A549 (cell line): ENCODE measurements around the gene NCOR2. TPM values are rescaled to one million over a fixed set of nuclear protein-coding genes. Genes with fewer than 3 reads are reported as not detected.

Experiments used
- ATAC-seq, 2 experiments: fragments of 200-7000 bp in 1 of 2; fragments of >200 bp in 1 of 2; cut with Nextera tagmentation in 1 of 2; cut with Tn5 transposase in 1 of 2; 3 replicates each; pipeline versions ENCODE4 v1.8.0 to v1.9.1; 2018 to 2020; ENCODE audit warnings: mild to moderate bottlenecking in 1 of 2, moderate library complexity in 1 of 2
- CTCF ChIA-PET: fragments of 300-600 bp; sonication (Branson Sonifier 250); formaldehyde crosslinking; extraction: SDS; loops from one replicate; lab custom pipeline; 2021; ENCODE audit warnings: antibody characterized with exemption, inconsistent platforms; lab: Yijun Ruan, JAX
- POLR2A ChIA-PET: fragments of 350-600 bp; formaldehyde crosslinking; extraction: SDS; loops from one replicate; lab custom pipeline; 2021; ENCODE audit warnings: antibody characterized with exemption, inconsistent platforms; lab: Yijun Ruan, JAX
- DNase-seq, 2 experiments: peaks; one replicate each; pipeline versions ENCODE4 v3.0.0 to v3.0.0-alpha.2; 2011 to 2016; ENCODE audit warnings: low read depth in 1 of 2, low spot score in 1 of 2
- FAIRE-seq: peaks from 2 replicates; lab custom pipeline; 2011; peaks lifted over from hg19 to GRCh38; lab: Jason Lieb, UNC
- H3K27ac ChIP-seq, 2 experiments: fragments of >200 bp; sonication (Bioruptor Twin); formaldehyde crosslinking; 3 replicates each; pipeline ENCODE4 v1.5.1; 2016 to 2017
- H3K4me1 ChIP-seq: fragments of >200 bp; sonication (Bioruptor Twin); formaldehyde crosslinking; 3 replicates; pipeline ENCODE4 v1.6.1; 2016
- H3K4me2 ChIP-seq: fragments of >200 bp; sonication (Bioruptor Twin); formaldehyde crosslinking; 3 replicates; pipeline ENCODE4 v1.6.1; 2016
- H3K4me3 ChIP-seq: fragments of >200 bp; sonication (Bioruptor Twin); formaldehyde crosslinking; 3 replicates; pipeline ENCODE4 v1.5.1; 2016
- H3K9me3 ChIP-seq: fragments of >200 bp; sonication (Bioruptor Twin); formaldehyde crosslinking; 3 replicates; pipeline ENCODE4 v1.6.1; 2016
- BHLHE40 ChIP-seq: IDR thresholded peaks from 2 replicates; pipeline ENCODE4 v1.6.1; 2012; ENCODE audit warnings: low read depth, low read length, inconsistent platforms
- CBX2 ChIP-seq: fragments of 200-600 bp; sonication (generic); IDR thresholded peaks from 2 replicates; pipeline ENCODE4 v1.6.1; 2016; ENCODE audit warnings: low read depth, mild to moderate bottlenecking, borderline replicate concordance
- EHMT2 ChIP-seq: fragments of 200-600 bp; sonication (generic); IDR thresholded peaks from 2 replicates; pipeline ENCODE4 v1.6.1; 2016; ENCODE audit warnings: antibody characterized with exemption, low read depth, mild to moderate bottlenecking, moderate library complexity
- FOSB ChIP-seq: fragments of 250-450 bp; sonication (Bioruptor Pico); IDR thresholded peaks from 2 replicates; pipeline ENCODE4 v1.5.0; 2020; ENCODE audit warnings: mild to moderate bottlenecking, moderate library complexity
- FOXS1 ChIP-seq: fragments of 250-450 bp; sonication (Bioruptor Pico); IDR thresholded peaks from 2 replicates; pipeline ENCODE4 v1.5.0; 2020; ENCODE audit warnings: mild to moderate bottlenecking, moderate library complexity
- HOXA7 ChIP-seq: fragments of 250-450 bp; sonication (Bioruptor Pico); IDR thresholded peaks from 2 replicates; pipeline ENCODE4 v1.5.0; 2020; ENCODE audit warnings: mild to moderate bottlenecking, moderate library complexity
- JUN ChIP-seq, 2 experiments: fragments of >200 bp; sonication (Bioruptor Twin); formaldehyde crosslinking; IDR thresholded peaks; 2 replicates in 1 of 2; 3 replicates in 1 of 2; pipeline ENCODE4 v1.6.1; 2016 to 2017
- KDM1A ChIP-seq: fragments of 200-600 bp; sonication (generic); IDR thresholded peaks from 2 replicates; pipeline ENCODE4 v1.6.1; 2016; ENCODE audit warnings: low read depth, mild to moderate bottlenecking
- MAZ ChIP-seq: fragments of 150-350 bp; IDR thresholded peaks from 2 replicates; pipeline ENCODE4 v1.6.1; 2014; ENCODE audit warnings: antibody characterized with exemption, low read depth, low read length, borderline replicate concordance
- MYC ChIP-seq: IDR thresholded peaks from 2 replicates; pipeline ENCODE4 v1.6.1; 2012; ENCODE audit warnings: mild to moderate bottlenecking, inconsistent platforms, low read length, improper control_type of control experiment, borderline replicate concordance
- NFE2L2 ChIP-seq: fragments of 150-350 bp; conservative IDR thresholded peaks from 2 replicates; pipeline ENCODE4 v1.6.1; 2014; ENCODE audit warnings: low read length
- NR3C1 ChIP-seq: fragments of >200 bp; sonication (Bioruptor Twin); formaldehyde crosslinking; IDR thresholded peaks from 3 replicates; pipeline ENCODE4 v1.6.1; 2017
- RAD21 ChIP-seq, 2 experiments: fragments of >200 bp in 1 of 2; sonication (Bioruptor Twin) in 1 of 2; formaldehyde crosslinking in 1 of 2; IDR thresholded peaks in 1 of 2; conservative IDR thresholded peaks in 1 of 2; 2 replicates in 1 of 2; 3 replicates in 1 of 2; pipeline ENCODE4 v1.6.1; 2012 to 2018; ENCODE audit warnings: inconsistent platforms in 1 of 2
- RARB ChIP-seq: fragments of 250-450 bp; sonication (Bioruptor Pico); IDR thresholded peaks from 2 replicates; pipeline ENCODE4 v1.8.0; 2021; ENCODE audit warnings: mild to moderate bottlenecking, moderate library complexity
- RCOR1 ChIP-seq: fragments of 150-350 bp; IDR thresholded peaks from 2 replicates; pipeline ENCODE4 v1.6.1; 2014; ENCODE audit warnings: antibody characterized with exemption, low read length, low read depth
- SMC3 ChIP-seq: fragments of >200 bp; sonication (Bioruptor Twin); formaldehyde crosslinking; IDR thresholded peaks from 3 replicates; pipeline ENCODE4 v1.6.1; 2018; ENCODE audit warnings: inconsistent platforms
- SREBF2 ChIP-seq: fragments of 450-650 bp; IDR thresholded peaks from 2 replicates; pipeline ENCODE4 v1.6.1; 2014; ENCODE audit warnings: mild to moderate bottlenecking, moderate library complexity
- ZFP36 ChIP-seq: fragments of 450-650 bp; IDR thresholded peaks from 2 replicates; pipeline ENCODE4 v1.6.1; 2014; ENCODE audit warnings: borderline replicate concordance; ENCODE audit not compliant: partially characterized antibody
- ZNF302 ChIP-seq: fragments of 250-450 bp; sonication (Bioruptor Pico); IDR thresholded peaks from 2 replicates; pipeline ENCODE4 v1.9.0; 2021; ENCODE audit warnings: inconsistent platforms, mild to moderate bottlenecking, moderate library complexity
- ZSCAN20 ChIP-seq: fragments of 250-450 bp; sonication (Bioruptor Pico); IDR thresholded peaks from 2 replicates; pipeline ENCODE4 v1.8.0; 2022; ENCODE audit warnings: mild to moderate bottlenecking, moderate library complexity
- WGBS: methylation state at CpG from one replicate; pipeline ENCODE4 v1.1.6; 2017; ENCODE audit errors: missing lambda C conversion rate; 5-methylcytosine and 5-hydroxymethylcytosine counted together
- polyA plus RNA-seq, 4 experiments: library from polyadenylated mRNA; depleted of rRNA in 3 of 4; stranded (reverse); fragments of >200 nt; fragmentation: RNase III in 1 of 4; extraction: RNeasy Plus Mini Kit Qiagen cat#74134 plus additional on column Dnase treatment in 1 of 4; gene quantifications; 2 replicates in 3 of 4; 3 replicates in 1 of 4; pipeline ENCODE4 v1.2.3, GENCODE V29; 2011 to 2017
- TF ChIP-seq, protein P1 (sequence below): fragments of 250-450 bp; sonication (Bioruptor Pico); IDR thresholded peaks from 2 replicates; pipeline ENCODE4 v1.5.0; 2021; ENCODE audit warnings: mild to moderate bottlenecking, moderate library complexity, borderline replicate concordance
- TF ChIP-seq, protein P2 (sequence below): IDR thresholded peaks from 2 replicates; pipeline ENCODE4 v1.6.1; 2012
- TF ChIP-seq, protein P3 (sequence below): IDR thresholded peaks from 2 replicates; pipeline ENCODE4 v1.6.1; 2012
- TF ChIP-seq, protein P4 (sequence below): fragments of 450-650 bp; IDR thresholded peaks from 2 replicates; pipeline ENCODE4 v1.6.1; 2014; ENCODE audit warnings: antibody characterized with exemption

Gene NCOR2
- polyA plus RNA-seq, 2 of the 4 experiments (the other 2 are of a cell fraction) = 14.1 to 151 TPM

DNA sequence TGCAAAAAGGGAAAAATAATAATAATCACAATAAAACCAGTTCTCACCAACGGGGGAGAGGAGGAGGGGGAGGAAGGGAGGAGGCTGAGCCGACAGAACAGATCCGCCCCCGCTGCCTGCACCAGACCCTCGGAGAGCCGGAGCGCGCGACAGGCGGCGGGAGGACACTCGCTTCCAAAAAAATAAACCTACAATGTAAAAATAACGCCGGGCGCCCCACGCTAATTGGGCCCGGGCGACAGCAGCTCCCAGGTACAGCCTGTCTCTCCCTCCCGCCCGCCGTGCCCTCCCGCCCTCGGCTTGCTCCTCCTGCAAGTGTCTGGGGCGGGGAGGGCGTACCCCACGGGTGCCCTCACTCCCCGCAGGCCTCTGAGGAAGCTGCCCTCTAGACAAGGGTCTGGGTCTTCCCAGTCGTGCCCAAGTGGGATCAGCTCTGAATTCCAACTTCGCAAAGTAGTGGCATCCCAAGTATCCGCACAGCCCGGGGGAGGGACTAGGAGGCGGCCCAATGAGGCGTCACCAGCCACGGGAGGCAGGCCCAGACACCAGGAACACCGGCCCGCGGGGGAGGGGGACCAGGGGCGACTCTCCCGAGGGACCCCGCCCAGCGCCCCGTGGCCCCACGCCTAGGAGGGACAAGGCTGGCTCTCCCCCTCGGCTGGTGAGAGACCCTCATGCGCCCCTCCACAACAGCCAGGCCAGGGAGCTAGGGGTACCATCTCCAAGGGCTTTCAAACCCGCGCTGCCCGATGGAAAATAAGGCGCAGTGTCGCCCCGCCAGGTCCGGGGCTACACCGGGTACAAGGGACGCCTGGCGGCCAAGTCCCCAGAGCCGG, 1.0 kb downstream of the NCOR2 start (continued):
- TF ChIP-seq BHLHE40 (no peak), EHMT2 (no peak), KDM1A (0 out of 2 replicates have a peak, but pooled peaks have one; percentile 38), NR3C1 (no peak), JUN (IDR thresholded peaks at IDR 0.05) (0 out of 5 replicates have a peak, but pooled peaks of 1 of the 2 experiments have one; percentile 12), MYC (no peak)

DNA sequence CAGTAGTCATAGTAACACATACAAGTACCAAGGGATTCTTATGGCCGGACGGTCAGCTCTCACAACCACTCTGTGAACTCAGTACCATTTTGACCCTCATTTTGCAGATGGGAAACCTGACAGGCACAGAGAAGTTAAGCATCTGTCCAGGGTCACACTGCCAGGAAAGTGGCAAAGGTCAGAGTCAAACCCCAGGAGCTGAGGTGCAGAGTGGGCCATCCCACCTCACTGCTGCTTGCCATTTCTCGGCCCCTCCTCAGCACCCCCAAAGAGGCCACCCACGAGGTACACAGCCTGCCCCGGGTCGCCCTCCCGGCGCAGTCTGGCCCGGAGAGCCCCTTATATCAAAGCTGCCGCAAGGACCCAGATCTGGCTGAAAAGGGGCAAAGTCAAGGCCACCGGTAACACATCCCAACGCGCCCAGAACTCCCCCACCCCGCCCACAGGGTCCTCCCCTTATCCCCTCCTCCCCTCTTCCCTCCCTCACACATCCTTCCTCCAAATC, 1.7 kb downstream of the NCOR2 start:
- 24% methylated on average over 14 of the region's 14 CpGs for WGBS
- ChIA-PET CTCF (interaction anchor here (0.7 to 1.4 kb wide), 6 partner anchors 11 to 206 kb away, joined by 3 to 4 read pairs (median 3); no protein-coding TSS in a partner anchor), POLR2A (interaction anchor here (0.8 to 1.2 kb wide), 2 partner anchors 47 to 116 kb away, joined by 4 read pairs; no protein-coding TSS in a partner anchor)
- Histone ChIP-seq H3K4me1 (peaks cover 33% of the 10 kb centered on the region), H3K27ac (peak overlapping the region; percentile 89 to 99), H3K4me2 (peak overlapping the region; percentile 92), H3K4me3 (peak overlapping the region; percentile 92), H3K9me3 (no peaks in the 10 kb centered on the region)
- no peak for FAIRE-seq
- no peak for DNase-seq
- TF ChIP-seq SMC3 (no peak), MAZ (no peak), ZFP36 (no peak), FOSB (CRISPR knock-in tag) (no peak), ZSCAN20 (no peak), CBX2 (no peak), SREBF2 (no peak), NFE2L2 (no peak), RCOR1 (no peak), MYC (no peak), HOXA7 (CRISPR knock-in tag) (no peak), EHMT2 (no peak), FOXS1 (CRISPR knock-in tag) (no peak), RARB (CRISPR knock-in tag) (no peak), RAD21 (conservative IDR thresholded peaks at IDR 0.05 in 1 of 2, IDR thresholded peaks at IDR 0.05 in 1 of 2) (no peak), ZNF302 (CRISPR knock-in tag) (no peak)
- TF ChIP-seq, protein P1, sequence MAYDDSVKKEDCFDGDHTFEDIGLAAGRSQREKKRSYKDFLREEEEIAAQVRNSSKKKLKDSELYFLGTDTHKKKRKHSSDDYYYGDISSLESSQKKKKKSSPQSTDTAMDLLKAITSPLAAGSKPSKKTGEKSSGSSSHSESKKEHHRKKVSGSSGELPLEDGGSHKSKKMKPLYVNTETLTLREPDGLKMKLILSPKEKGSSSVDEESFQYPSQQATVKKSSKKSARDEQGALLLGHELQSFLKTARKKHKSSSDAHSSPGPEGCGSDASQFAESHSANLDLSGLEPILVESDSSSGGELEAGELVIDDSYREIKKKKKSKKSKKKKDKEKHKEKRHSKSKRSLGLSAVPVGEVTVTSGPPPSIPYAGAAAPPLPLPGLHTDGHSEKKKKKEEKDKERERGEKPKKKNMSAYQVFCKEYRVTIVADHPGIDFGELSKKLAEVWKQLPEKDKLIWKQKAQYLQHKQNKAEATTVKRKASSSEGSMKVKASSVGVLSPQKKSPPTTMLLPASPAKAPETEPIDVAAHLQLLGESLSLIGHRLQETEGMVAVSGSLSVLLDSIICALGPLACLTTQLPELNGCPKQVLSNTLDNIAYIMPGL = no peak
- TF ChIP-seq, protein P2, sequence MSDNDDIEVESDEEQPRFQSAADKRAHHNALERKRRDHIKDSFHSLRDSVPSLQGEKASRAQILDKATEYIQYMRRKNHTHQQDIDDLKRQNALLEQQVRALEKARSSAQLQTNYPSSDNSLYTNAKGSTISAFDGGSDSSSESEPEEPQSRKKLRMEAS = no peak; the same call in 1 of the 2 replicates
- TF ChIP-seq, protein P3, sequence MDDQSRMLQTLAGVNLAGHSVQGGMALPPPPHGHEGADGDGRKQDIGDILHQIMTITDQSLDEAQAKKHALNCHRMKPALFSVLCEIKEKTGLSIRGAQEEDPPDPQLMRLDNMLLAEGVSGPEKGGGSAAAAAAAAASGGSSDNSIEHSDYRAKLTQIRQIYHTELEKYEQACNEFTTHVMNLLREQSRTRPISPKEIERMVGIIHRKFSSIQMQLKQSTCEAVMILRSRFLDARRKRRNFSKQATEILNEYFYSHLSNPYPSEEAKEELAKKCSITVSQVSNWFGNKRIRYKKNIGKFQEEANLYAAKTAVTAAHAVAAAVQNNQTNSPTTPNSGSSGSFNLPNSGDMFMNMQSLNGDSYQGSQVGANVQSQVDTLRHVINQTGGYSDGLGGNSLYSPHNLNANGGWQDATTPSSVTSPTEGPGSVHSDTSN = no peak
- TF ChIP-seq, protein P4, sequence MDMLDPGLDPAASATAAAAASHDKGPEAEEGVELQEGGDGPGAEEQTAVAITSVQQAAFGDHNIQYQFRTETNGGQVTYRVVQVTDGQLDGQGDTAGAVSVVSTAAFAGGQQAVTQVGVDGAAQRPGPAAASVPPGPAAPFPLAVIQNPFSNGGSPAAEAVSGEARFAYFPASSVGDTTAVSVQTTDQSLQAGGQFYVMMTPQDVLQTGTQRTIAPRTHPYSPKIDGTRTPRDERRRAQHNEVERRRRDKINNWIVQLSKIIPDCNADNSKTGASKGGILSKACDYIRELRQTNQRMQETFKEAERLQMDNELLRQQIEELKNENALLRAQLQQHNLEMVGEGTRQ = no peak
- no peak; a peak in 1 of 6 replicates for ATAC-seq
